HCT116 (cell line): ENCODE results near the gene SNAP47. TPM values are rescaled to one million over a fixed set of nuclear protein-coding genes. Genes with fewer than 3 reads are reported as not detected.

Experiments used
- ATAC-seq: fragments of 200-7000 bp; cut with Tn5 transposase; 2 replicates; pipeline ENCODE4 v1.9.1; 2020; ENCODE audit warnings: mild to moderate bottlenecking, moderate library complexity
- BruUV-seq: library from RNA; stranded (reverse); fragments of 400-500 nt; replicated peaks from 2 replicates; lab custom pipeline; 2021; lab: Mats Ljungman, UMichigan
- CTCF ChIA-PET: fragments of 300-600 bp; sonication (Branson Sonifier 250); formaldehyde crosslinking; loops from one replicate; lab custom pipeline; 2021; ENCODE audit warnings: antibody characterized with exemption; lab: Charles Lee
- POLR2A ChIA-PET: fragments of 300-600, 350-600 bp; sonication (Branson Sonifier 250); formaldehyde crosslinking; loops from one replicate; lab custom pipeline; 2021; ENCODE audit warnings: antibody characterized with exemption; lab: Charles Lee
- RAD21 ChIA-PET, 2 experiments: fragments of 300-600 bp; sonication (Branson Sonifier 250); formaldehyde crosslinking; loops; one replicate each; lab custom pipeline; 2023; ENCODE audit warnings: low total read pairs in 2 of 2; ENCODE audit not compliant: uncharacterized antibody in 2 of 2, unreplicated experiment in 2 of 2, low non-redundant PET in 1 of 2; lab: Charles Lee
- DNase-seq: peaks from one replicate; pipeline ENCODE4 v3.0.0-alpha.2; 2010; ENCODE audit warnings: low read depth, low spot score
- H2AFZ ChIP-seq: fragments of 200-600 bp; shearing (Covaris generic), sonication (generic); 2 replicates; pipeline ENCODE4 v1.6.1; 2017; ENCODE audit warnings: low read depth, mixed run types, mixed read lengths, antibody characterized with exemption, low read length; ENCODE audit not compliant: poor library complexity, severe bottlenecking
- H3K27ac ChIP-seq: 2 replicates; pipeline ENCODE4 v1.5.1; 2012; ENCODE audit warnings: low read depth, low read length
- H3K27me3 ChIP-seq: fragments of 200-600 bp; sonication (generic); 2 replicates; pipeline ENCODE4 v1.6.1; 2016; ENCODE audit warnings: mixed run types, low read length, mixed read lengths; ENCODE audit not compliant: insufficient read depth
- H3K36me3 ChIP-seq, 2 experiments: fragments of 200-500 bp in 1 of 2; fragments of 200-600 bp in 1 of 2; sonication (Bioruptor generic) in 1 of 2; sonication (generic) in 1 of 2; 2 replicates each; pipeline versions ENCODE4 v1.5.1 to v1.6.1; 2014 to 2016; ENCODE audit warnings: low read length in 2 of 2, inconsistent platforms in 1 of 2, mixed read lengths in 1 of 2, mixed run types in 1 of 2; ENCODE audit not compliant: insufficient read depth in 2 of 2, control insufficient read depth in 1 of 2
- H3K4me1 ChIP-seq, 2 experiments: fragments of 200-600 bp in 1 of 2; sonication (generic) in 1 of 2; 2 replicates each; pipeline versions ENCODE4 v1.5.1 to v1.6.1; 2012 to 2017; ENCODE audit warnings: low read length in 2 of 2, inconsistent platforms in 1 of 2, mild to moderate bottlenecking in 1 of 2, mixed read lengths in 1 of 2, mixed run types in 1 of 2, moderate library complexity in 1 of 2; ENCODE audit not compliant: insufficient read depth in 2 of 2, control insufficient read depth in 1 of 2
- H3K4me2 ChIP-seq: fragments of 200-600 bp; sonication (generic); 2 replicates; pipeline ENCODE4 v1.6.1; 2017; ENCODE audit warnings: mixed run types, low read length, mixed read lengths
- H3K4me3 ChIP-seq, 2 experiments: fragments of 200-600 bp in 1 of 2; sonication (generic) in 1 of 2; replicated peaks in 1 of 2; 2 replicates each; pipeline ENCODE4 v1.5.1; 2011 to 2016; ENCODE audit warnings: low read length in 2 of 2, control low read depth in 1 of 2, low read depth in 1 of 2, mild to moderate bottlenecking in 1 of 2, mixed read lengths in 1 of 2, mixed run types in 1 of 2
- H3K79me2 ChIP-seq: fragments of 200-600 bp; sonication (generic); 2 replicates; pipeline ENCODE4 v1.6.1; 2017; ENCODE audit warnings: mild to moderate bottlenecking, mixed run types, low read length, moderate library complexity, mixed read lengths; ENCODE audit not compliant: insufficient read depth
- H3K9ac ChIP-seq: fragments of 200-600 bp; sonication (generic); 2 replicates; pipeline ENCODE4 v1.6.1; 2016; ENCODE audit warnings: low read length, mixed read lengths
- H3K9me2 ChIP-seq: fragments of 200-600 bp; sonication (generic), shearing (Covaris generic); 2 replicates; pipeline ENCODE4 v1.6.1; 2017; ENCODE audit warnings: mixed run types, mild to moderate bottlenecking, moderate library complexity; ENCODE audit not compliant: insufficient read depth
- H3K9me3 ChIP-seq, 2 experiments: fragments of 200-500 bp in 1 of 2; fragments of 200-600 bp in 1 of 2; sonication (Bioruptor generic) in 1 of 2; sonication (generic) in 1 of 2; 2 replicates each; pipeline ENCODE4 v1.6.1; 2014 to 2017; ENCODE audit warnings: low read length in 2 of 2, mixed read lengths in 2 of 2, inconsistent platforms in 1 of 2, low read depth in 1 of 2, mild to moderate bottlenecking in 1 of 2, mixed run types in 1 of 2, moderate library complexity in 1 of 2; ENCODE audit not compliant: control insufficient read depth in 1 of 2, insufficient read depth in 1 of 2
- H4K20me1 ChIP-seq: fragments of 200-600 bp; sonication (generic), shearing (Covaris generic); 2 replicates; pipeline ENCODE4 v1.6.1; 2017; ENCODE audit warnings: mixed run types, mild to moderate bottlenecking, moderate library complexity; ENCODE audit not compliant: insufficient read depth
- CBX3 ChIP-seq: IDR thresholded peaks from 2 replicates; pipeline ENCODE4 v1.6.1; 2012; ENCODE audit warnings: low read depth
- CEBPB ChIP-seq: IDR thresholded peaks from 2 replicates; pipeline ENCODE4 v1.6.1; 2012; ENCODE audit warnings: low read depth
- EZH2 ChIP-seq: fragments of 200-600 bp; sonication (generic); IDR thresholded peaks from 2 replicates; pipeline ENCODE4 v1.6.1; 2017; ENCODE audit warnings: antibody characterized with exemption, mixed run types
- EZH2phosphoT487 ChIP-seq: fragments of 200-600 bp; IDR thresholded peaks from 2 replicates; pipeline ENCODE4 v1.6.1; 2018; ENCODE audit warnings: antibody characterized with exemption, borderline replicate concordance
- POLR2AphosphoS5 ChIP-seq: IDR thresholded peaks from 2 replicates; pipeline ENCODE4 v1.6.1; 2011; ENCODE audit warnings: mild to moderate bottlenecking, low read depth, low read length, moderate library complexity
- RAD21 ChIP-seq: IDR thresholded peaks from 2 replicates; pipeline ENCODE4 v1.6.1; 2012; ENCODE audit warnings: low read depth, mild to moderate bottlenecking
- SP1 ChIP-seq: IDR thresholded peaks from 2 replicates; pipeline ENCODE4 v1.6.1; 2012; ENCODE audit warnings: low read depth
- YY1 ChIP-seq: IDR thresholded peaks from 2 replicates; pipeline ENCODE4 v1.6.1; 2011; ENCODE audit warnings: low read length, low read depth, moderate library complexity, mild to moderate bottlenecking; ENCODE audit not compliant: insufficient replicate concordance; ENCODE audit errors: extremely low read depth
- ZNF274 ChIP-seq: fragments of 200-500 bp; sonication (Bioruptor generic); IDR thresholded peaks from 2 replicates; pipeline ENCODE4 v1.6.1; 2014; ENCODE audit warnings: mild to moderate bottlenecking, low read depth, low read length, inconsistent platforms
- intact Hi-C: fragments of 100-400 bp; cut with micrococcal nuclease; formaldehyde crosslinking; loops from 2 replicates; pipeline ENCODE4 v1.10.0; 2022
- total RNA-seq: library from RNA; stranded (reverse); gene quantifications from one replicate; pipeline ENCODE4 v1.2.1, GENCODE V29; 2021; ENCODE audit not compliant: unreplicated experiment
- TF ChIP-seq, protein P1 (sequence below): IDR thresholded peaks from 2 replicates; pipeline ENCODE4 v1.6.1; 2012
- TF ChIP-seq, protein P2 (sequence below): IDR thresholded peaks from 2 replicates; pipeline ENCODE4 v1.6.1; 2011; ENCODE audit warnings: mild to moderate bottlenecking, low read length, moderate library complexity; ENCODE audit not compliant: insufficient replicate concordance; ENCODE audit errors: extremely low read depth

SNAP47 gene
- total RNA-seq, 1 experiment from 2014 or later: 37.9 TPM

DNA sequence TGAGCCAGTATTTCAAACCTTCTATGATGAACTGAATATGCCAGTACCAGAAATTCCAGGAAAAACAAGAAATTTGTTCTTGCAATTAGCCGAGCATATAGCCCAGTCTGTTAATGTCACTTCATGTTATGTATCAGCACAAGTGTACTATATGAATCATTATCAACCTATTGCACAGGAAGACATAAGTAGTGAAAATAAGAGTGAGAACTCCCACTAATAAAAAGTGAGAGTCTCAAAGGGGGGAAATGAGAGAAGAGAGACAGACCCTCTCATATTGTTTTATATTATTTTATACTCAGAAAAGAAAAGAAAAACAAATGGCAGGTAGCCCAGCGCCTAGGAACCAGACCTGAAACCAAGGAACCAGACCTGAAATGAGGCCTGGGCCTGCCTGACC, 16.3 kb upstream of the SNAP47 start:
- Histone ChIP-seq H3K9me3 (peaks cover 12 to 15% of the 10 kb centered on the region in 2 experiments; a peak in 2 of 4 replicates), H3K9me2 (no peaks in the 10 kb centered on the region), H2AFZ (no peak overlapping the region), H3K4me3 (no peak overlapping the region), H3K9ac (no peak overlapping the region), H3K36me3 (no peaks in the 10 kb centered on the region), H3K27me3 (no peaks in the 10 kb centered on the region), H3K4me2 (no peak overlapping the region), H4K20me1 (no peaks in the 10 kb centered on the region), H3K4me1 (no peaks in the 10 kb centered on the region)
- intact Hi-C loops: no loop called here
- RAD21 ChIA-PET: no interaction called here
- ATAC-seq (no peak), DNase-seq (no peak)
- POLR2A ChIA-PET: no interaction called here
- CTCF ChIA-PET: no interaction called here
- TF ChIP-seq SP1 (no peak), YY1 (no peak), EZH2phosphoT487 (no peak), ZNF274 (no peak), EZH2 (no peak), CBX3 (no peak), POLR2AphosphoS5 (no peak), RAD21 (no peak), CEBPB (no peak)
- TF ChIP-seq, protein P1, sequence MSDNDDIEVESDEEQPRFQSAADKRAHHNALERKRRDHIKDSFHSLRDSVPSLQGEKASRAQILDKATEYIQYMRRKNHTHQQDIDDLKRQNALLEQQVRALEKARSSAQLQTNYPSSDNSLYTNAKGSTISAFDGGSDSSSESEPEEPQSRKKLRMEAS: no peak
- TF ChIP-seq, protein P2, sequence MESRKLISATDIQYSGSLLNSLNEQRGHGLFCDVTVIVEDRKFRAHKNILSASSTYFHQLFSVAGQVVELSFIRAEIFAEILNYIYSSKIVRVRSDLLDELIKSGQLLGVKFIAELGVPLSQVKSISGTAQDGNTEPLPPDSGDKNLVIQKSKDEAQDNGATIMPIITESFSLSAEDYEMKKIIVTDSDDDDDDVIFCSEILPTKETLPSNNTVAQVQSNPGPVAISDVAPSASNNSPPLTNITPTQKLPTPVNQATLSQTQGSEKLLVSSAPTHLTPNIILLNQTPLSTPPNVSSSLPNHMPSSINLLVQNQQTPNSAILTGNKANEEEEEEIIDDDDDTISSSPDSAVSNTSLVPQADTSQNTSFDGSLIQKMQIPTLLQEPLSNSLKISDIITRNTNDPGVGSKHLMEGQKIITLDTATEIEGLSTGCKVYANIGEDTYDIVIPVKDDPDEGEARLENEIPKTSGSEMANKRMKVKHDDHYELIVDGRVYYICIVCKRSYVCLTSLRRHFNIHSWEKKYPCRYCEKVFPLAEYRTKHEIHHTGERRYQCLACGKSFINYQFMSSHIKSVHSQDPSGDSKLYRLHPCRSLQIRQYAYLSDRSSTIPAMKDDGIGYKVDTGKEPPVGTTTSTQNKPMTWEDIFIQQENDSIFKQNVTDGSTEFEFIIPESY: no peak
- TF ChIP-seq, all 23 proteins: peak for 0
- BruUV-seq: no TSS peak
- Histone ChIP-seq H3K27ac (no peak overlapping the region), H3K79me2 (no peaks in the 10 kb centered on the region)
